ENCODE measurements around the gene C20orf141. TPM values are rescaled to one million over a fixed set of nuclear protein-coding genes. Genes with fewer than 3 reads are reported as not detected.
A peak's percentile ranks its signal among the peaks of the same experiment; 100 is the strongest.

Gene C20orf141
- total and polyA plus RNA-seq, 2 of the 4 experiments (the other 2 are of a cell fraction) = 0.36 to 0.91 TPM

DNA sequence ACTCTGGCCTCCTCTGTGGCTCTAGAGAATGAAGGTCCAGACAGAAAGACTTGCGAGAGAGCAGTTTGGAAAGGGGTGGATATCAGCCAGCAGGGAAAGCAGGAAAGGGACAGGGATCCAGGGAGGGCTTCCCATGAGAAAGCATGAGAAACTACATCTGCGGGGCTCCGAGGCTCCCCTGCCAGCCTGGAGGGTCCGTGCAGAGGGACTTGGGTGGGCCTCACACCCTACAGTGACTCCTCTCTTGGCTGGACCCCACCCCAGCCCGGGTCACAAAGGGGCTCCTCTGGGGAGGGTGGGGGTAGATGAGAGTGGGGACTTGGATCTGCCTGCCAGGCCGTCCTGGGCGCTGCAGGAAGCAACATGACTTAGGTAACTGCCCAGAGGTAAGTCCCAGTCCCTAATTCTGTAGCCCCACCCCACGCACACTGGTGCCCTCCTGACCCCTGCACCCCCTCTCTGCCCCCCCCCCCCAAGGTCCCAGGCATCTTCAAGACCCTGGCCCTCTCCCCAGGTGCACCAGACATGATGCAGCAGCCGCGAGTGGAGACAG lies 1.3 kb downstream of the C20orf141 start, which contains the start of gene TMEM239:
Gene TMEM239 (plus strand): TSS at position 335 of the 553 bp plus-strand sequence. CDS start 191 bp downstream, at position 526.
- DNase-seq = no peak
- H2BK5ac ChIP-seq (ENCODE audit: low read depth, low read length, poor library complexity, severe bottlenecking) = peak within 1 kb of the TSS; percentile 62

More for the DNA sequence above, 1.3 kb downstream of the C20orf141 start, which contains the start of gene TMEM239:
- in situ Hi-C loops (cut with MboI; ENCODE audit: low sequenced_read_pairs) (loop anchor here (25.0 kb wide), 1 partner anchor 704 kb away; the partner anchor contains the start of gene STK35), dilution Hi-C loops (cut with HindIII; ENCODE audit: low sequenced_read_pairs, unreplicated experiment) (no loop called here), intact Hi-C loops (cut with micrococcal nuclease) (no loop called here)
- no CpG with 5 or more reads among the region's 10 CpGs for WGBS, 2 experiments (ENCODE audit: extremely low coverage in 2 of 2, insufficient read length in 1 of 2)
- Histone ChIP-seq H4K8ac (ENCODE audit: low read depth in 2 of 2, low read length in 2 of 2) (peak within 1 kb of the TSS; percentile 36 to 76), H3K9me1 (ENCODE audit: insufficient read depth, low read length) (peaks cover 28% of the 10 kb centered on the region), H3K79me1 (ENCODE audit: low read depth in 1 of 2, low read length in 2 of 2) (0 out of 4 replicates have a peak, but pooled peaks cover 0 to 5% of the 10 kb centered on the region in 2 experiments), H3K27ac (ENCODE audit: insufficient read depth, low read length) (peak within 1 kb of the TSS; percentile 56; the same call in 1 of the 2 replicates), H3K23ac (ENCODE audit: low read depth, low read length) (no peak within 1 kb of the TSS), H2AK9ac (replicated peaks; ENCODE audit: low read depth, low read length, poor library complexity) (peak within 1 kb of the TSS; percentile 65), H4K5ac (ENCODE audit: low read depth, low read length) (peak within 1 kb of the TSS; percentile 47; the same call in 1 of the 2 replicates), H2BK120ac (ENCODE audit: low read depth, low read length) (peak within 1 kb of the TSS; percentile 92), H2AFZ (replicated peaks; ENCODE audit: low read length, poor library complexity) (peak within 1 kb of the TSS; percentile 86), H4K91ac (ENCODE audit: insufficient read depth, low read depth, low read length) (peak within 1 kb of the TSS; percentile 69), H3K4me3 (ENCODE audit: insufficient read depth, low read depth, low read length) (no peak within 1 kb of the TSS), H2BK20ac (ENCODE audit: low read depth, low read length) (peak within 1 kb of the TSS; percentile 91), H3K18ac (ENCODE audit: low read depth, low read length) (peak within 1 kb of the TSS; percentile 56), H2BK15ac (ENCODE audit: low read depth, low read length) (peak within 1 kb of the TSS; percentile 77), H3K4me2 (ENCODE audit: low read depth, low read length) (no peak within 1 kb of the TSS), H3K36me3 (ENCODE audit: control insufficient read depth, insufficient read depth, low read length) (no peaks in the 10 kb centered on the region), H4K20me1 (ENCODE audit: insufficient read depth, low read length) (no peaks in the 10 kb centered on the region), H2AK5ac (ENCODE audit: low read depth, low read length) (peak within 1 kb of the TSS; percentile 98), H3K4ac (ENCODE audit: low read depth, low read length) (peak within 1 kb of the TSS; percentile 85), H3K4me1 (ENCODE audit: control insufficient read depth, insufficient read depth, low read length) (peaks cover 35% of the 10 kb centered on the region), H3K14ac (replicated peaks; ENCODE audit: low read depth, low read length) (peak within 1 kb of the TSS; percentile 29), H3K9me3 (ENCODE audit: control insufficient read depth, insufficient read depth, low read length) (peaks cover 2% of the 10 kb centered on the region; the same call in 1 of the 2 replicates), H3K27me3 (ENCODE audit: control insufficient read depth, insufficient read depth, low read length) (no peaks in the 10 kb centered on the region), H3K56ac (ENCODE audit: extremely low read depth, insufficient read depth, low read length) (no peak within 1 kb of the TSS), H3K9ac (ENCODE audit: low read depth, low read length) (no peak within 1 kb of the TSS)
- no TSS peak for BruUV-seq (replicated peaks)
- ChIA-PET POLR2A (ENCODE audit: unreplicated experiment) (no interaction called here), CTCF (no interaction called here)
- no peak for TF ChIP-seq RFX5 (IDR thresholded peaks at IDR 0.05; ENCODE audit: low read depth, low read length)
- no peak for TF ChIP-seq NFE2L2 (IDR thresholded peaks at IDR 0.05; ENCODE audit: low read depth, low read length)
- no peak for TF ChIP-seq MAFK (IDR thresholded peaks at IDR 0.05; ENCODE audit: low read depth, low read length)
- TF ChIP-seq, protein P1, sequence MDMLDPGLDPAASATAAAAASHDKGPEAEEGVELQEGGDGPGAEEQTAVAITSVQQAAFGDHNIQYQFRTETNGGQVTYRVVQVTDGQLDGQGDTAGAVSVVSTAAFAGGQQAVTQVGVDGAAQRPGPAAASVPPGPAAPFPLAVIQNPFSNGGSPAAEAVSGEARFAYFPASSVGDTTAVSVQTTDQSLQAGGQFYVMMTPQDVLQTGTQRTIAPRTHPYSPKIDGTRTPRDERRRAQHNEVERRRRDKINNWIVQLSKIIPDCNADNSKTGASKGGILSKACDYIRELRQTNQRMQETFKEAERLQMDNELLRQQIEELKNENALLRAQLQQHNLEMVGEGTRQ (IDR thresholded peaks at IDR 0.05; ENCODE audit: low read depth, low read length) = no peak
- TF ChIP-seq, protein P2, sequence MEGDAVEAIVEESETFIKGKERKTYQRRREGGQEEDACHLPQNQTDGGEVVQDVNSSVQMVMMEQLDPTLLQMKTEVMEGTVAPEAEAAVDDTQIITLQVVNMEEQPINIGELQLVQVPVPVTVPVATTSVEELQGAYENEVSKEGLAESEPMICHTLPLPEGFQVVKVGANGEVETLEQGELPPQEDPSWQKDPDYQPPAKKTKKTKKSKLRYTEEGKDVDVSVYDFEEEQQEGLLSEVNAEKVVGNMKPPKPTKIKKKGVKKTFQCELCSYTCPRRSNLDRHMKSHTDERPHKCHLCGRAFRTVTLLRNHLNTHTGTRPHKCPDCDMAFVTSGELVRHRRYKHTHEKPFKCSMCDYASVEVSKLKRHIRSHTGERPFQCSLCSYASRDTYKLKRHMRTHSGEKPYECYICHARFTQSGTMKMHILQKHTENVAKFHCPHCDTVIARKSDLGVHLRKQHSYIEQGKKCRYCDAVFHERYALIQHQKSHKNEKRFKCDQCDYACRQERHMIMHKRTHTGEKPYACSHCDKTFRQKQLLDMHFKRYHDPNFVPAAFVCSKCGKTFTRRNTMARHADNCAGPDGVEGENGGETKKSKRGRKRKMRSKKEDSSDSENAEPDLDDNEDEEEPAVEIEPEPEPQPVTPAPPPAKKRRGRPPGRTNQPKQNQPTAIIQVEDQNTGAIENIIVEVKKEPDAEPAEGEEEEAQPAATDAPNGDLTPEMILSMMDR (conservative IDR thresholded peaks at IDR 0.05; ENCODE audit: low read depth, low read length) = no peak
- no peak for TF ChIP-seq SMC3 (IDR thresholded peaks at IDR 0.05; ENCODE audit: low read depth, low read length)
- TF ChIP-seq RAD21 (IDR thresholded peaks at IDR 0.05; ENCODE audit: low read length) = no peak
- TF ChIP-seq RCOR1 (IDR thresholded peaks at IDR 0.05; ENCODE audit: insufficient replicate concordance, low read length) = no peak
- no peak for TF ChIP-seq FOS (IDR thresholded peaks at IDR 0.05; ENCODE audit: low read depth, low read length)
- no peak for TF ChIP-seq CHD1 (IDR thresholded peaks at IDR 0.05; ENCODE audit: low read depth, low read length)
- TF ChIP-seq MXI1 (IDR thresholded peaks at IDR 0.05; ENCODE audit: borderline replicate concordance, low read depth, low read length) = no peak
- TF ChIP-seq CEBPB (IDR thresholded peaks at IDR 0.05; ENCODE audit: low read depth, low read length) = no peak
- ATAC-seq (ENCODE audit: low read depth) = no peak
